Measurements from ENCODE around the gene ABHD1.

GRCh38 chr2:27130396-27130795 lies 6.8 kb downstream of the ABHD1 start:
- TF ChIP-seq, protein P1, sequence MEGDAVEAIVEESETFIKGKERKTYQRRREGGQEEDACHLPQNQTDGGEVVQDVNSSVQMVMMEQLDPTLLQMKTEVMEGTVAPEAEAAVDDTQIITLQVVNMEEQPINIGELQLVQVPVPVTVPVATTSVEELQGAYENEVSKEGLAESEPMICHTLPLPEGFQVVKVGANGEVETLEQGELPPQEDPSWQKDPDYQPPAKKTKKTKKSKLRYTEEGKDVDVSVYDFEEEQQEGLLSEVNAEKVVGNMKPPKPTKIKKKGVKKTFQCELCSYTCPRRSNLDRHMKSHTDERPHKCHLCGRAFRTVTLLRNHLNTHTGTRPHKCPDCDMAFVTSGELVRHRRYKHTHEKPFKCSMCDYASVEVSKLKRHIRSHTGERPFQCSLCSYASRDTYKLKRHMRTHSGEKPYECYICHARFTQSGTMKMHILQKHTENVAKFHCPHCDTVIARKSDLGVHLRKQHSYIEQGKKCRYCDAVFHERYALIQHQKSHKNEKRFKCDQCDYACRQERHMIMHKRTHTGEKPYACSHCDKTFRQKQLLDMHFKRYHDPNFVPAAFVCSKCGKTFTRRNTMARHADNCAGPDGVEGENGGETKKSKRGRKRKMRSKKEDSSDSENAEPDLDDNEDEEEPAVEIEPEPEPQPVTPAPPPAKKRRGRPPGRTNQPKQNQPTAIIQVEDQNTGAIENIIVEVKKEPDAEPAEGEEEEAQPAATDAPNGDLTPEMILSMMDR (optimal IDR thresholded peaks at IDR 0.05 in 1 of 3, IDR thresholded peaks at IDR 0.05 in 1 of 3, conservative IDR thresholded peaks at IDR 0.05 in 1 of 3; ENCODE audit: extremely low read depth in 1 of 3, insufficient read depth in 2 of 3, low read length in 3 of 3), result no peak
- TF ChIP-seq EZH2 (IDR thresholded peaks at IDR 0.05; ENCODE audit: low read length), result no peak
